Activated CD4-positive, alpha-beta T cell treated with anti-CD3 and anti-CD28 coated beads, Interleukin-2, amount 10 ng/mL, durations not matched to agents 24 days and 14 days (primary cell): ENCODE measurements around the gene RPS6KC1. TPM values are rescaled to one million over a fixed set of nuclear protein-coding genes. Genes with fewer than 3 reads are reported as not detected.
"Not testable (repeated sequence)": the region's sequence is repeated elsewhere in the genome, so short reads cannot be mapped to it uniquely, and the experiment has no call there.

ENCODE experiments used
- DNase-seq: peaks from one replicate; pipeline ENCODE4 v3.0.0; 2022
- H3K27ac Mint-ChIP-seq: one replicate; pipeline ENCODE4 v1.8.0; 2022; ENCODE audit warnings: mild to moderate bottlenecking, mixed read lengths
- H3K27me3 Mint-ChIP-seq: one replicate; pipeline ENCODE4 v1.8.0; 2022; ENCODE audit warnings: mixed read lengths
- H3K36me3 Mint-ChIP-seq: one replicate; pipeline ENCODE4 v1.8.0; 2022; ENCODE audit warnings: low read depth, mild to moderate bottlenecking, mixed read lengths
- H3K4me1 Mint-ChIP-seq: one replicate; pipeline ENCODE4 v1.8.0; 2021; ENCODE audit warnings: mixed read lengths
- H3K4me3 Mint-ChIP-seq: one replicate; pipeline ENCODE4 v1.8.0; 2022; ENCODE audit warnings: mild to moderate bottlenecking, moderate library complexity, mixed read lengths
- H3K9me3 Mint-ChIP-seq: one replicate; pipeline ENCODE4 v1.8.0; 2021; ENCODE audit warnings: mixed read lengths
- intact Hi-C: fragments of 100-400 bp; cut with micrococcal nuclease; formaldehyde crosslinking; loops from one replicate; pipeline ENCODE4 v1.15.1; 2023
- total RNA-seq: library from RNA; stranded (reverse); gene quantifications from 2 replicates; pipeline ENCODE4 v1.2.3, GENCODE V29; 2022

The RPS6KC1 gene
- total RNA-seq, 1 donor from 2014 or later: 7.5 TPM

DNA sequence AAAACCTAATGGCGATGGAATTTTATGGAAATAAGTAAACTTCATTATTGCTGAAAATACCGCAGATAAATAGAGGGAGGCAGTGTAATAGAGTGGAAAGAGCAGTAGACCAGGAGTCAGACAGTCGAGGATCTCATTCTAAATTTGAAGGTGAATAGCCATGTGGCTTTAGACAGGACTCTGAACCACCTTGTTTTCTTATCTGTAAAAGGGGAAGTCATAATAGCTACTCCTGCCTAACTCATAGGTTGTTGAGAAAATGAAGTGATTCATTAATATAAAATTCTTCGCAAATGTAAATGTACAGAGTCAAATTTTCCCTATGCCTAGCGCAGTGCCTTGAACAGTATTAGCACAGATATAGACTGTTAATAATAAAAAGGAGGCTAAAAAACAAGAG is 14.8 kb downstream of the RPS6KC1 start:
- Mint-ChIP-seq H3K27ac (no peak overlapping the region), H3K9me3 (no peaks in the 10 kb centered on the region), H3K36me3 (peaks cover 2% of the 10 kb centered on the region), H3K27me3 (no peaks in the 10 kb centered on the region), H3K4me1 (peaks cover 8% of the 10 kb centered on the region), H3K4me3 (no peak overlapping the region)
- DNase-seq: no peak
- intact Hi-C loops: no loop called here

GRCh38 chr1:213066363-213066762 is 15.3 kb downstream of the RPS6KC1 start:
- H3K4me3 Mint-ChIP-seq: no peak overlapping the region
- intact Hi-C loops: no loop called here
- H3K9me3 Mint-ChIP-seq: no peaks in the 10 kb centered on the region
- no peak overlapping the region for H3K27ac Mint-ChIP-seq
- H3K4me1 Mint-ChIP-seq: peaks cover 11% of the 10 kb centered on the region
- DNase-seq: no peak
- no peaks in the 10 kb centered on the region for H3K27me3 Mint-ChIP-seq
- H3K36me3 Mint-ChIP-seq: peaks cover 2% of the 10 kb centered on the region

GRCh38 chr1:213067352-213067751 is 16.3 kb downstream of the RPS6KC1 start:
- H3K27me3 Mint-ChIP-seq: no peaks in the 10 kb centered on the region
- intact Hi-C loops: no loop called here
- no peak overlapping the region for H3K27ac Mint-ChIP-seq
- peaks cover 16% of the 10 kb centered on the region for H3K4me1 Mint-ChIP-seq
- no peak for DNase-seq
- H3K4me3 Mint-ChIP-seq: no peak overlapping the region
- peaks cover 2% of the 10 kb centered on the region for H3K36me3 Mint-ChIP-seq
- H3K9me3 Mint-ChIP-seq: no peaks in the 10 kb centered on the region

GRCh38 chr1:213070406-213070805 is 19.4 kb downstream of the RPS6KC1 start:
- DNase-seq: peak; percentile 79
- Mint-ChIP-seq H3K36me3 (peaks cover 4% of the 10 kb centered on the region), H3K27ac (peak overlapping the region; percentile 34), H3K4me3 (peak overlapping the region; percentile 41), H3K9me3 (no peaks in the 10 kb centered on the region), H3K4me1 (peaks cover 28% of the 10 kb centered on the region), H3K27me3 (no peaks in the 10 kb centered on the region)
- intact Hi-C loops: loop anchor here (1.0 to 2.0 kb wide), 2 partner anchors 20 to 55 kb away; partner anchors contain the start of genes ANGEL2 and RPS6KC1

DNA sequence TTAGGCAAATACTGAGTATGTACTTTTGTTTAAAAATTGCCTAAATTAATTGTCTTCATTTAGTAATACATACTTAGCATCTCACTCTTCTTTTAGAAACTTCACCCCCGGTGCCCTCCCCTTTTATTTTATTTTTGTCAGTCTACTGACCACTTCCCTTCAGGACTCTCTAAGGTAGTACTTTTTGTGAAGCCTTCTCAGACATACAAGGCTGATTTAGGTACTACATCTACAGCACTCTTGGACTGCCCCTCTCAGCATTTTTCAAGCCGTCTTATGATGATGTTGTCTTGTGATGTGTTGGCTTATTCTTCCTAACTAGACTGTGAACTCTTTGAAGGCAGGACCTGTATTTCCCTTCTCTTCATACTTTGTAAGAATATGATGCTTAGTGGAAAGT is 24.7 kb downstream of the RPS6KC1 start:
- Mint-ChIP-seq H3K9me3 (no peaks in the 10 kb centered on the region), H3K36me3 (peaks cover 12% of the 10 kb centered on the region), H3K4me3 (no peak overlapping the region), H3K27me3 (no peaks in the 10 kb centered on the region), H3K4me1 (peaks cover 25% of the 10 kb centered on the region), H3K27ac (no peak overlapping the region)
- intact Hi-C loops: no loop called here
- DNase-seq: no peak

- Mint-ChIP-seq H3K9me3 (peaks cover 3% of the 10 kb centered on the region), H3K27me3 (no peaks in the 10 kb centered on the region), H3K4me3 (peak overlapping the region; percentile 60), H3K4me1 (peaks cover 32% of the 10 kb centered on the region), H3K36me3 (peaks cover 41% of the 10 kb centered on the region), H3K27ac (peak overlapping the region; percentile 81)
- no peak for DNase-seq
- intact Hi-C loops: loop anchor here (5.0 kb wide), 1 partner anchor 165 kb away; no protein-coding TSS in a partner anchor
These were observed 31.5 kb downstream of the RPS6KC1 start for GRCh38 chr1:213082420-213083111.

DNA sequence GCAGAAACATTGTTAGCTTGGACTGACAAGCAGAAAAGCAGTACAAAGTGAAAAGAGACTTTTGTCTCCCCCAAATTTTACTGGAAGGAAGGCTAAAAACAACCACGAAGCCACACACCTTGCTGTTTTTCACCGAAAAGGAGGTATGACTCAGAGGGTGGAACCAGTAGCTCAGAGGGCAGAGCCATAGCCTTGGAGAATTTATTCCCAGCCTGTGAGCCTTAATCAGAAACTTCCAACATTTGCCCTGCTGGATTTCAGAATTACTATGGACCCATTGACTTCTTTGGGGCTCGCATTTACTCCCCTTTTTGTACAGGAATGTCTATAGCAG is 32.0 kb downstream of the RPS6KC1 start:
- peaks cover 46% of the 10 kb centered on the region for H3K36me3 Mint-ChIP-seq

DNA sequence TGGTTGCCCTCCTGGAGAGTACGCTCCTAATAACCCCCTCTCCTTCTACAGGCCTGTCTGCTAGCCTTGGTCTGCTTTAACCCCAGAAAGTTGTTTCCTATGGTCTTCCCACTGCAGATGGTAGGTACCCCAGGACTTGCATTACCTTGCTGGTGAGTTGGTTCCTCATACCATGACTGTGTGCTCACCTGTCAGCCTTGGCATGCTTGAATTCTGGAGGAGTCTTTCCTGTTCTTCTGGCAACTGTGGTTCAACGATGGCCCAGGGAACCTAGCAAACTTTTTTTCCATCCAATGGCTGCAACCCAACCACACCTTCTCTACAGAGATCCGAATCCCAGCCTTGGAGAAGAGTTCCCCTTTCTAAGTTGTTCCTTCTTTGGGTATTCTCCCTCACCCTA is 36.9 kb downstream of the RPS6KC1 start:
- Mint-ChIP-seq H3K9me3 (no peaks in the 10 kb centered on the region), H3K27me3 (no peaks in the 10 kb centered on the region), H3K36me3 (peaks cover 39% of the 10 kb centered on the region), H3K27ac (no peak overlapping the region), H3K4me1 (peaks cover 26% of the 10 kb centered on the region), H3K4me3 (no peak overlapping the region)
- intact Hi-C loops: no loop called here
- no peak for DNase-seq

More for the DNA sequence above, 32.0 kb downstream of the RPS6KC1 start:
- Mint-ChIP-seq H3K27me3 (no peaks in the 10 kb centered on the region), H3K9me3 (peaks cover 3% of the 10 kb centered on the region), H3K27ac (no peak overlapping the region), H3K4me3 (peak overlapping the region; percentile 60), H3K4me1 (peaks cover 32% of the 10 kb centered on the region)
- peak; percentile 81 for DNase-seq
- intact Hi-C loops: loop anchor here (5.0 kb wide), 1 partner anchor 164 kb away; no protein-coding TSS in a partner anchor

DNA sequence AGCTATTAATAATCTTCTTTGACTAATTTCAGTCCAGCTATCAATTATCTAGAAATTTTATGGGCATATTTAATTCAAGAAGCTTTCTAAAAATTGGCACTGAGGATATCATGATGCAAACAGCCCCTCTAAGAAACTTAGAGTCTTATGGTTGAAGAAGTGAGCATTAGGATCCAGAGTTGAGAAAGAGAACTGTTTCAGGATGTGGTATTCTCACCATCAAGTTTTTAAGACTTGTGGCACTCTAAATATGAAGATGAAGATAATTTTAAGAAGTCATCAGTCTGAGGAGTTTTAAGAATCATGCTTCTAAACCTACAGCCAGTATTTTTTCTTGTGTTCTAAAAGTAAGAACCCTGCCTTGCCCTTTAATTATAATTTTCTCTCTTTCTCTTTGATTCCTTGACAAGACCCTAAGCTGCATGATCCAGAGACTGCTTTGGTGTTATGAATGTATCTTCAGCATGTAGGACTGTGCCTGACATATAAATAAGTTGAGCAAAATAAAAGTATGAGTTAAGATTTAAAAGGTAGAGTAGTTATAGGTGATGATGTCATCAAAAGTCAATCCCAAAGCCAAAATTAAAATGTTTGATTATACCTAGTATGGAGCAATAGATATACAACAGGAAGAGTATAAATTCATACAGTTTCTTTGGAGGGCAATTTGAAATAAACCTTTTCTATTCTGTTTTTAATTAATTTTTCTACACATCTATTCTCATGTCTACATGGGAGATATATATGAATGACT is 39.1 kb downstream of the RPS6KC1 start:
- no peak for DNase-seq
- peaks cover 23% of the 10 kb centered on the region for H3K4me1 Mint-ChIP-seq
- no peaks in the 10 kb centered on the region for H3K27me3 Mint-ChIP-seq
- intact Hi-C loops: loop anchor here (5.0 kb wide), 1 partner anchor 38 kb away; the partner anchor contains the start of gene RPS6KC1
- H3K36me3 Mint-ChIP-seq: peaks cover 23% of the 10 kb centered on the region
- peak overlapping the region; percentile 22 for H3K4me3 Mint-ChIP-seq
- no peaks in the 10 kb centered on the region for H3K9me3 Mint-ChIP-seq
- H3K27ac Mint-ChIP-seq: peak overlapping the region; percentile 38

- intact Hi-C loops: loop anchor here (5.0 kb wide), 1 partner anchor 42 kb away; the partner anchor contains the start of gene RPS6KC1
- H3K36me3 Mint-ChIP-seq: peaks cover 17% of the 10 kb centered on the region
- DNase-seq: no peak
- H3K4me1 Mint-ChIP-seq: peaks cover 20% of the 10 kb centered on the region
- no peaks in the 10 kb centered on the region for H3K9me3 Mint-ChIP-seq
- H3K4me3 Mint-ChIP-seq: no peak overlapping the region
- H3K27ac Mint-ChIP-seq: no peak overlapping the region
- no peaks in the 10 kb centered on the region for H3K27me3 Mint-ChIP-seq
These were observed 43.4 kb downstream of the RPS6KC1 start for GRCh38 chr1:213094446-213094845.

GRCh38 chr1:213095467-213095866 is 44.4 kb downstream of the RPS6KC1 start:
- H3K27me3 Mint-ChIP-seq: no peaks in the 10 kb centered on the region
- no peak overlapping the region for H3K27ac Mint-ChIP-seq
- H3K4me3 Mint-ChIP-seq: no peak overlapping the region
- H3K9me3 Mint-ChIP-seq: peaks cover 4% of the 10 kb centered on the region
- peaks cover 14% of the 10 kb centered on the region for H3K36me3 Mint-ChIP-seq
- intact Hi-C loops: no loop called here
- no peak for DNase-seq
- H3K4me1 Mint-ChIP-seq: peaks cover 11% of the 10 kb centered on the region

DNA sequence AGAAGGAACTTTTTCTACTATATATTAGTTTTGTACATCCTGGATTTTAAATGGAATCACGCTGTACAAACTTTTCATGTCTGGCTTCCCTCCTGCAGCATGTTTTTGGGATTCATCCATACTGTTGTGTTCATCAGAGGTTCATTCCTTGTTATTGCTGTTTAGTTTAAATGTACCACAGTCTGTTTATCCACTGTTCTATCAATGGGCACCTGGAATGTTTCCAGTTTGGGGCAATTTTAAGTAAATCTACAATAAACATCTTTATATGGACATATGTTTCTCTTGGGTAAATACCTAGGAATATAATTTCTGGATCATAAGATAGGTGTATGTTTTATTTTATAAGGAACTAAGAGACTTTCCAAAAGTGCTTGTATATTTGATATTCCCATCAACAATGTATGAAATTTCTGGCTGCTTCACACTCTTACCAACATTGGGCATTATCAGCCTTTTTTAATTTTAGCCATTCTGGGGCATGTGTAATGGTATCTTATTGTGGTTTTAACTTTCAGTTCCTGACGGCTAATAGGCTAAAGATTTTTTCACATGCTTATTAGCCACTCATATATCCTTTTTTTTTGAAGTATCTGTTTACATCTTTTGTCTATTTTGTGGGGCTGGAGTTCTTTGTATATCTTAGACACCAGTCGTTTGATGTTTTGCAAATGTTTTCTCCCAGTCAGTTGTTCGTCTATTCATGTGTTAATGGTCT is 48.8 kb downstream of the RPS6KC1 start:
- intact Hi-C loops: no loop called here
- Mint-ChIP-seq H3K9me3 (peaks cover 6% of the 10 kb centered on the region), H3K27me3 (no peaks in the 10 kb centered on the region), H3K27ac (no peak overlapping the region), H3K4me3 (no peak overlapping the region), H3K4me1 (peaks cover 1% of the 10 kb centered on the region), H3K36me3 (peaks cover 13% of the 10 kb centered on the region)
- no peak for DNase-seq

DNA sequence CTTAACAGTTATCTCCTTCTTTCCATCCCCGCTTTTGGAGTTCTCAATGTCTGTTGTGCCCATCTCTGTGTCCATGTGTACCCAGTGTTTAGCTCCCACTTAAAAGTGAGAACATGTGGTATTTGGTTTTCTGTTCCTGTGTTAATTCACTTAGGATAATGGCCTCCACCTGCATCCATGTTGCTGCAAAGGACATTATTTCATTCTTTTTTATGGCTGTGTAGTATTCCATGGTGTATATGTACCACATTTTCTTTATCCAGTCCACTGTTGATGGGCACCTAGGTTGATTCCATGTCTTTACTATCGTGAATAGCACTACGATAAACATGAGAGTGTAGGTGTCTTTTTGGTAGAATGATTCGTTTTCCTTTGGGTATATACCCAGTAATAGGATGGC is 49.5 kb downstream of the RPS6KC1 start:
- DNase-seq, H3K27ac Mint-ChIP-seq, H3K4me1 Mint-ChIP-seq, intact Hi-C loops, H3K4me3 Mint-ChIP-seq, H3K9me3 Mint-ChIP-seq, H3K27me3 Mint-ChIP-seq: not testable (repeated sequence)
- H3K36me3 Mint-ChIP-seq: peaks cover 13% of the 10 kb centered on the region
